ENCODE data around the gene CELF5. TPM values are rescaled to one million over a fixed set of nuclear protein-coding genes. Genes with fewer than 3 reads are reported as not detected.

CELF5 gene
- total RNA-seq, 4 donors from 2014 or later: 0.28 to 0.73 TPM; not detected in 2

- Histone ChIP-seq H3K27me3 (no peaks in the 10 kb centered on the region), H3K27ac (no peak overlapping the region), H3K4me3 (no peak overlapping the region), H3K9me3 (no peaks in the 10 kb centered on the region), H3K4me1 (no peaks in the 10 kb centered on the region), H3K36me3 (no peaks in the 10 kb centered on the region)
- TF ChIP-seq CTCF (IDR thresholded peaks at IDR 0.05): no peak
- no peak for TF ChIP-seq POLR2A (IDR thresholded peaks at IDR 0.05)
- intact Hi-C loops (cut with DNase I; ENCODE audit: low total_unique reads): no loop called here
- DNase-seq: no peak
Measured at GRCh38 chr19:3266792-3267514, 42.5 kb downstream of the CELF5 start.

GRCh38 chr19:3268326-3268725 lies 43.9 kb downstream of the CELF5 start:
- Histone ChIP-seq H3K36me3 (no peaks in the 10 kb centered on the region), H3K27me3 (no peaks in the 10 kb centered on the region), H3K27ac (no peak overlapping the region), H3K4me1 (no peaks in the 10 kb centered on the region), H3K4me3 (no peak overlapping the region), H3K9me3 (peaks cover 0 to 8% of the 10 kb centered on the region in 2 donors)
- no peak for TF ChIP-seq POLR2A (IDR thresholded peaks at IDR 0.05)
- TF ChIP-seq CTCF (IDR thresholded peaks at IDR 0.05): no peak
- no peak for DNase-seq
- intact Hi-C loops (cut with DNase I; ENCODE audit: low total_unique reads): no loop called here

GRCh38 chr19:3268763-3269162 lies 44.3 kb downstream of the CELF5 start:
- H3K4me1 ChIP-seq: no peaks in the 10 kb centered on the region
- no peaks in the 10 kb centered on the region for H3K27me3 ChIP-seq
- intact Hi-C loops (cut with DNase I; ENCODE audit: low total_unique reads): no loop called here
- no peak for TF ChIP-seq CTCF (IDR thresholded peaks at IDR 0.05)
- no peak overlapping the region for H3K27ac ChIP-seq
- DNase-seq: no peak
- H3K9me3 ChIP-seq: peaks cover 0 to 8% of the 10 kb centered on the region in 2 donors
- H3K4me3 ChIP-seq: no peak overlapping the region
- H3K36me3 ChIP-seq: no peaks in the 10 kb centered on the region

GRCh38 chr19:3269916-3270671 lies 45.6 kb downstream of the CELF5 start:
- peaks cover under 1 to 1% of the 10 kb centered on the region in 2 donors for H3K27me3 ChIP-seq
- no peak overlapping the region for H3K4me3 ChIP-seq
- no peak overlapping the region for H3K27ac ChIP-seq
- intact Hi-C loops (cut with DNase I; ENCODE audit: low total_unique reads): no loop called here
- no peaks in the 10 kb centered on the region for H3K4me1 ChIP-seq
- no peak for TF ChIP-seq CTCF (IDR thresholded peaks at IDR 0.05)
- no peak for TF ChIP-seq POLR2A (IDR thresholded peaks at IDR 0.05)
- DNase-seq: no peak
- H3K9me3 ChIP-seq: peaks cover 0 to 8% of the 10 kb centered on the region in 2 donors
- no peaks in the 10 kb centered on the region for H3K36me3 ChIP-seq

- no peak for DNase-seq
- Histone ChIP-seq H3K27me3 (peaks cover 6 to 9% of the 10 kb centered on the region in 2 donors), H3K4me1 (peaks cover 0 to 5% of the 10 kb centered on the region in 2 donors), H3K36me3 (no peaks in the 10 kb centered on the region), H3K9me3 (peaks cover 0 to 8% of the 10 kb centered on the region in 2 donors), H3K4me3 (no peak overlapping the region), H3K27ac (no peak overlapping the region)
- intact Hi-C loops (cut with DNase I; ENCODE audit: low total_unique reads): no loop called here
- TF ChIP-seq POLR2A (IDR thresholded peaks at IDR 0.05) (no peak), CTCF (IDR thresholded peaks at IDR 0.05) (no peak)
Measured at GRCh38 chr19:3270902-3271301, 46.4 kb downstream of the CELF5 start.
